Psoas muscle (tissue), 8 donors: ENCODE measurements around the gene ELF2. TPM values are rescaled to one million over a fixed set of nuclear protein-coding genes. Genes with fewer than 3 reads are reported as not detected.
A peak's percentile ranks its signal among the peaks of the same experiment; 100 is the strongest.

Experiments used
- ATAC-seq, 4 donors: fragments of 200-7000 bp; cut with Tn5 transposase; one replicate each; pipeline ENCODE4 v1.9.1; 2020; ENCODE audit warnings: moderate library complexity in 3 of 4, mild to moderate bottlenecking in 2 of 4
- DNase-seq, 2 donors: peaks; one replicate each; pipeline ENCODE4 v3.0.0-alpha.2; 2020
- H3K27ac ChIP-seq: fragments of 200-600 bp; one replicate; pipeline ENCODE4 v1.8.0; 2022
- H3K27me3 ChIP-seq, 3 donors: fragments of 200-600 bp in 1 of 3; one replicate each; pipeline versions ENCODE4 v1.6.1 to v1.8.0; 2013 to 2022; ENCODE audit warnings: low read length in 2 of 3, mild to moderate bottlenecking in 2 of 3, moderate library complexity in 1 of 3; ENCODE audit not compliant: insufficient read depth in 3 of 3
- H3K36me3 ChIP-seq, 2 donors: fragments of 200-600 bp in 1 of 2; one replicate each; pipeline versions ENCODE4 v1.6.1 to v1.8.0; 2013 to 2022; ENCODE audit warnings: low read depth in 1 of 2, mild to moderate bottlenecking in 1 of 2, moderate library complexity in 1 of 2; ENCODE audit not compliant: insufficient read depth in 1 of 2
- H3K4me1 ChIP-seq: fragments of 200-600 bp; one replicate; pipeline ENCODE4 v1.8.0; 2022
- H3K4me3 ChIP-seq: fragments of 200-600 bp; one replicate; pipeline ENCODE4 v1.8.0; 2022; ENCODE audit warnings: mild to moderate bottlenecking
- H3K9me3 ChIP-seq: fragments of 200-600 bp; one replicate; pipeline ENCODE4 v1.8.0; 2022
- CTCF ChIP-seq: fragments of 200-600 bp; IDR thresholded peaks from one replicate; pipeline ENCODE4 v1.8.0; 2022; ENCODE audit warnings: antibody characterized with exemption
- WGBS, 3 donors: extraction: QIAGEN DNeasy Blood & Tissue Kit; methylation state at CpG; one replicate each; pipeline versions ENCODE4 v1.1.6 to v1.1.7; 2013; 5-methylcytosine and 5-hydroxymethylcytosine counted together
- intact Hi-C, 2 donors: fragments of 100-400 bp; cut with DNase I; formaldehyde crosslinking; loops; one replicate each; pipeline versions ENCODE4 v1.11.0 to v1.14.2; 2022
- polyA plus RNA-seq, 3 donors: library from polyadenylated mRNA; stranded (reverse); fragments of 200-250 nt; gene quantifications; one replicate each; pipeline ENCODE4 v1.2.3, GENCODE V29; 2013
- total RNA-seq, 4 donors: library from RNA; stranded (reverse); fragmentation: NEBNext Ultra II Directional in 2 of 4; extraction: Animal tissue kit (Norgen Biotek cat#: 25700) in 2 of 4; gene quantifications; one replicate each; pipeline versions ENCODE4 v1.2.1 to v1.2.4, GENCODE V29; 2021 to 2023
- donor health status: healthy with polysubstance abuse.
- donor health status: DM: no; HTN: no; CAD: no; lungs with moderate emphysema.
- donor health status: Bipolar disorder and iron deficiency.
- donor health status: healthy.
- donor health status: DM: yes; HTN: yes; CAD: no.
- donor health status: DM: no; HTN: no; CAD: no.
- donor health status: DM: no; HTN: no; CAD: no.
- donor health status: DM: yes; HTN: yes; CAD: no.

ELF2 gene
- total and polyA plus RNA-seq, 7 donors: 10.3 to 31.7 (median 27.0) TPM

DNA sequence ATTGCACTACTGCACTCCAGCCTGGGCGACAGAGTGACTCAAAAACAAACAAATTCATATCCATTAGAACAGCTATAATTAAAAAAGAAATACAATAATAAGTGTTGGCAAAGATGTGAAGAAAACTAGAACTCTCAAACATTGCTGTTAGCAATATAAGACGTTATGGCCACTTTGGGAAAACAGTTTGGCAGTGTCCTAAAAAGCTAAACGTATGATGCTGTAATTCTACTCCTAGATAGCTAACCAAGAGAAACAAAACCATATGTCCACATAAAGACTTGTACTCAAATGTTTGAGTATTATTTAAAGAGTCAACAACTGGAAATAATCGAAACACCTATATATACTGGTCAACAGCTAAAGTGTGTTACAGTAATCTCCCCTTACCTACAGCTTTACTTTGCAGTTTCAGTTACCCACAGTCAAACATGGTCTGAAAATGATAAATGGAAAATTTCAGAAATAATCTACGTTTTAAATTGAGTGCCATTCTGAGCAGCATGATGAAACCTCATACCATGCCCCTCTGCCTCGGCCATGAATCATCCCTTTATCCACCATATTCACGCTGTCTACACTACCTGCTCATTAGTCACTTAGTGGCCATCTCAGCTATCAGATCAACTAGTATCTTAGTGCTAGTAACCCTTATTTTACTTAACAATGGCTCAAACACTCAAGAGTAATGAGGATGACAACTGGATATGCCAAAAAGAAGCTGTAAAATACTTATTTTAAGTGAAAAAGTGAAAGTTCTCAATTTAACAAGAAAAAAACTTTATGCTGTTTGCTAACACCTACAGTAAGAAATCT, 4.9 kb downstream of the ELF2 start:
- intact Hi-C loops: loop anchor here in 1 of 2 donors (10.0 kb wide), 1 partner anchor 137 kb away; no protein-coding TSS in a partner anchor
- ATAC-seq (no peak), DNase-seq (no peak)
- no peaks in the 10 kb centered on the region for H3K9me3 ChIP-seq
- H3K4me1 ChIP-seq: peaks cover 48% of the 10 kb centered on the region
- no peaks in the 10 kb centered on the region for H3K27me3 ChIP-seq
- TF ChIP-seq CTCF: no peak
- WGBS, 3 donors: 36 to 40% (median 36%) methylated on average over 7 of the region's 7 CpGs
- no peak overlapping the region for H3K4me3 ChIP-seq
- H3K36me3 ChIP-seq: no peaks in the 10 kb centered on the region
- H3K27ac ChIP-seq: peak overlapping the region; percentile 65

DNA sequence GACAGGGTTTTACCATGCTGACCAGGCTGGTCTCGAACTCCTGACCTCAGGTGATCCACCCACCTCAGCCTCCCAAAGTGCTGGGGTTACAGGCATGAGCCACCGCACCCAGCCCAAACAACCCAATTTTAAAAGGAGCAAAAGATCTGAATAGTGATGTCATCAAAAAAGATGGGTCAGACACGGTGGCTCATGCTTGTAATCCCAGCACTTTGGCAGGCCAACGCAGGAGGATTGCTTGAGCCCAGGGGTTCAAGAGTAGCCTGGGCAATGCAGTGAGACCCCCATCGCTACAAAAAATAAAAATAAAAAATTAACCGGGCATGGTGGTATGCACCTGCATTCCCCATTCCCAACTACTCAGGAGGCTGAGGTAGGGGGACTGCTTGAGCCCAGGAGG, 6.1 kb downstream of the ELF2 start:
- Histone ChIP-seq H3K4me1 (peaks cover 53% of the 10 kb centered on the region), H3K27me3 (no peaks in the 10 kb centered on the region), H3K9me3 (no peaks in the 10 kb centered on the region), H3K27ac (peak overlapping the region; percentile 65), H3K36me3 (no peaks in the 10 kb centered on the region), H3K4me3 (no peak overlapping the region)
- ATAC-seq (no peak), DNase-seq (no peak)
- intact Hi-C loops: loop anchor here in 1 of 2 donors (10.0 kb wide), 1 partner anchor 136 kb away; no protein-coding TSS in a partner anchor
- WGBS, 3 donors: 77 to 88% (median 80%) methylated on average over 6 of the region's 6 CpGs
- no peak for TF ChIP-seq CTCF

DNA sequence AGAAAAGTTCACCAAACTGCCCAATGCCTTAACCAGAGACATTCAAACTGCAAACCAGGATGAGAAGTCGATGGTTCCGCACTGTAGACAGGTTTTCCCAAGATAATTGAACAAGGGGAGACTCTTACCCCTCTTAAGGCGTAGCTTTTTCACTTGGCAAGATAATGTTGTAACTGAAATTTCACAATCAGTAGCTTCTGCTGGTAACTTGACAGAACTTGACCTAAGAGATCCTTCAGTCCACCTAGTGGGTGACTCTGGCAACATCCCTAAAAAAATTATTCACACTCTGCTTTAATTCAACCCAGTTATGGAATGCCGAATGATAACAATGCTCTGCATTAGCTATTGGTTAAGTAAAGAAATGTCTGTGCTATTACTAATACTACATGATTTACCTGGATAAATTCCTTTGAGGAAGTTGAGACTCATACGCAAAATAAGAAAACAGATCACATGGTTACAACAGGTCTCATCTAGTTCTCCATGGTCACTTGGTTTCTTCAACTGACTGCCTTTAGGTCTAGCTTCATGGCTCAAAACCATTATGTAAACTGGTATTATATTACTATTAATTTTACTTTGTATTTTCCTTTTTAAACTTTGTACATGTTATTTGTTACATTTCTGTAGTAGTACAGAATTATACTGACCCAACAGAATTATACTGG, 9.1 kb downstream of the ELF2 start:
- H3K9me3 ChIP-seq: no peaks in the 10 kb centered on the region
- TF ChIP-seq CTCF: peak; percentile 60
- H3K27me3 ChIP-seq: no peaks in the 10 kb centered on the region
- DNase-seq: no peak
- no peak overlapping the region for H3K4me3 ChIP-seq
- WGBS, 3 donors: 53 to 72% (median 58%) methylated on average over 5 of the region's 5 CpGs
- intact Hi-C loops: loop anchor here (2.0 to 10.0 kb wide), 3 partner anchors 66 to 133 kb away; no protein-coding TSS in a partner anchor
- H3K4me1 ChIP-seq: peaks cover 47% of the 10 kb centered on the region
- H3K27ac ChIP-seq: peak overlapping the region; percentile 28
- peak; percentile 62 to 84 (median 78) for ATAC-seq
- no peaks in the 10 kb centered on the region for H3K36me3 ChIP-seq

- peaks cover 35% of the 10 kb centered on the region for H3K4me1 ChIP-seq
- intact Hi-C loops: loop anchor here (5.0 to 10.0 kb wide), 2 partner anchors 62 to 130 kb away; no protein-coding TSS in a partner anchor
- H3K36me3 ChIP-seq: no peaks in the 10 kb centered on the region
- 73 to 82% (median 78%) methylated on average over 1 of the region's 1 CpG for WGBS, 3 donors
- no peak overlapping the region for H3K27ac ChIP-seq
- no peaks in the 10 kb centered on the region for H3K27me3 ChIP-seq
- no peak for TF ChIP-seq CTCF
- H3K9me3 ChIP-seq: no peaks in the 10 kb centered on the region
- no peak for DNase-seq
- no peak overlapping the region for H3K4me3 ChIP-seq
- ATAC-seq: no peak
These were observed 12.3 kb downstream of the ELF2 start for GRCh38 chr4:139164731-139165130.
